IMR-90 (cell line): ENCODE data around the gene ZNF236. TPM values are rescaled to one million over a fixed set of nuclear protein-coding genes. Genes with fewer than 3 reads are reported as not detected.

ENCODE experiments used
- ATAC-seq: fragments of 200-7000 bp; cut with Tn5 transposase; 2 replicates; pipeline ENCODE4 v1.9.1; 2020; ENCODE audit warnings: low read depth, mild to moderate bottlenecking, moderate library complexity
- BruUV-seq: library from RNA; stranded (reverse); fragments of 400-500 nt; replicated peaks from 2 replicates; lab custom pipeline; 2021; lab: Mats Ljungman, UMichigan
- CTCF ChIA-PET: fragments of 300-600 bp; formaldehyde crosslinking; extraction: SDS; loops from one replicate; lab custom pipeline; 2021; ENCODE audit warnings: antibody characterized with exemption; lab: Yijun Ruan, JAX
- POLR2A ChIA-PET: fragments of 300-600 bp; sonication (Branson Sonifier 250); formaldehyde crosslinking; loops from one replicate; lab custom pipeline; 2022; ENCODE audit warnings: antibody characterized with exemption; ENCODE audit not compliant: unreplicated experiment; lab: Charles Lee
- DNase-seq: peaks from one replicate; pipeline ENCODE4 v3.0.0; 2013
- H2AFZ ChIP-seq: replicated peaks from 2 replicates; pipeline ENCODE3; 2013; ENCODE audit warnings: low read length, mild to moderate bottlenecking; ENCODE audit not compliant: poor library complexity
- H2AK5ac ChIP-seq: 2 replicates; pipeline ENCODE4 v1.6.1; 2013; ENCODE audit warnings: low read depth, low read length, inconsistent platforms
- H2AK9ac ChIP-seq: replicated peaks from 2 replicates; pipeline ENCODE3; 2013; ENCODE audit warnings: mild to moderate bottlenecking, low read depth, low read length, moderate library complexity; ENCODE audit not compliant: poor library complexity
- H2BK120ac ChIP-seq: 2 replicates; pipeline ENCODE4 v1.6.1; 2013; ENCODE audit warnings: low read depth, low read length, inconsistent platforms
- H2BK15ac ChIP-seq: 3 replicates; pipeline ENCODE4 v1.6.1; 2013; ENCODE audit warnings: low read depth, low read length, inconsistent platforms
- H2BK20ac ChIP-seq: 2 replicates; pipeline ENCODE4 v1.6.1; 2013; ENCODE audit warnings: low read depth, mild to moderate bottlenecking, inconsistent platforms, low read length, moderate library complexity
- H2BK5ac ChIP-seq: 2 replicates; pipeline ENCODE4 v1.6.1; 2013; ENCODE audit warnings: mild to moderate bottlenecking, low read depth, low read length, inconsistent platforms; ENCODE audit not compliant: poor library complexity, severe bottlenecking
- H3K14ac ChIP-seq: replicated peaks from 2 replicates; pipeline ENCODE4 v1.6.1; 2013; ENCODE audit warnings: low read depth, low read length, inconsistent platforms
- H3K18ac ChIP-seq: 2 replicates; pipeline ENCODE4 v1.6.1; 2013; ENCODE audit warnings: low read depth, low read length, control low read depth
- H3K23ac ChIP-seq: 2 replicates; pipeline ENCODE4 v1.6.1; 2013; ENCODE audit warnings: low read depth, low read length, inconsistent platforms
- H3K27ac ChIP-seq: 2 replicates; pipeline ENCODE4 v1.5.1; 2013; ENCODE audit warnings: mild to moderate bottlenecking, control low read depth, low read length; ENCODE audit not compliant: insufficient read depth
- H3K27me3 ChIP-seq: 2 replicates; pipeline ENCODE4 v1.6.1; 2013; ENCODE audit warnings: low read length; ENCODE audit not compliant: control insufficient read depth, insufficient read depth
- H3K36me3 ChIP-seq: 2 replicates; pipeline ENCODE4 v1.6.1; 2013; ENCODE audit warnings: low read length, mixed read lengths; ENCODE audit not compliant: control insufficient read depth, insufficient read depth
- H3K4ac ChIP-seq: 2 replicates; pipeline ENCODE4 v1.6.1; 2013; ENCODE audit warnings: low read depth, low read length, inconsistent platforms
- H3K4me1 ChIP-seq: 2 replicates; pipeline ENCODE4 v1.6.1; 2013; ENCODE audit warnings: low read length, mixed read lengths; ENCODE audit not compliant: control insufficient read depth, insufficient read depth
- H3K4me2 ChIP-seq: 2 replicates; pipeline ENCODE4 v1.6.1; 2013; ENCODE audit warnings: low read depth, mild to moderate bottlenecking, control low read depth, low read length, moderate library complexity
- H3K4me3 ChIP-seq: 2 replicates; pipeline ENCODE4 v1.5.1; 2013; ENCODE audit warnings: low read depth, mild to moderate bottlenecking, control low read depth, low read length, moderate library complexity; ENCODE audit not compliant: insufficient read depth
- H3K56ac ChIP-seq: 2 replicates; pipeline ENCODE4 v1.6.1; 2013; ENCODE audit warnings: low read length, inconsistent platforms; ENCODE audit not compliant: insufficient read depth; ENCODE audit errors: extremely low read depth
- H3K79me1 ChIP-seq, 2 experiments: 2 replicates each; pipeline ENCODE4 v1.6.1; 2013; ENCODE audit warnings: low read length in 2 of 2, inconsistent platforms in 1 of 2, low read depth in 1 of 2
- H3K9ac ChIP-seq: 2 replicates; pipeline ENCODE4 v1.6.1; 2013; ENCODE audit warnings: low read depth, low read length, control low read depth
- H3K9me1 ChIP-seq: 2 replicates; pipeline ENCODE4 v1.6.1; 2013; ENCODE audit warnings: low read length, inconsistent platforms; ENCODE audit not compliant: insufficient read depth
- H3K9me3 ChIP-seq: 2 replicates; pipeline ENCODE4 v1.6.1; 2013; ENCODE audit warnings: low read length; ENCODE audit not compliant: control insufficient read depth, insufficient read depth
- H4K20me1 ChIP-seq: 2 replicates; pipeline ENCODE4 v1.6.1; 2013; ENCODE audit warnings: low read length, inconsistent platforms; ENCODE audit not compliant: insufficient read depth
- H4K5ac ChIP-seq: 2 replicates; pipeline ENCODE4 v1.6.1; 2013; ENCODE audit warnings: mild to moderate bottlenecking, low read depth, low read length, control low read depth
- H4K8ac ChIP-seq, 2 experiments: 2 replicates each; pipeline ENCODE4 v1.6.1; 2013; ENCODE audit warnings: low read depth in 2 of 2, low read length in 2 of 2, control low read depth in 1 of 2, inconsistent platforms in 1 of 2
- H4K91ac ChIP-seq: 2 replicates; pipeline ENCODE4 v1.6.1; 2013; ENCODE audit warnings: low read depth, low read length, inconsistent platforms; ENCODE audit not compliant: insufficient read depth
- BHLHE40 ChIP-seq: fragments of 150-350 bp; IDR thresholded peaks from 2 replicates; pipeline ENCODE4 v1.6.1; 2016; ENCODE audit warnings: mild to moderate bottlenecking, low read depth, low read length
- CEBPB ChIP-seq: IDR thresholded peaks from 2 replicates; pipeline ENCODE4 v1.6.1; 2012; ENCODE audit warnings: low read depth, low read length, improper control_type of control experiment
- ELK1 ChIP-seq: fragments of 150-350 bp; IDR thresholded peaks from 2 replicates; pipeline ENCODE4 v1.6.1; 2016; ENCODE audit warnings: low read depth, mild to moderate bottlenecking, low read length, moderate library complexity, borderline replicate concordance
- MAFK ChIP-seq: IDR thresholded peaks from 2 replicates; pipeline ENCODE4 v1.6.1; 2012; ENCODE audit warnings: low read depth, low read length, improper control_type of control experiment
- MXI1 ChIP-seq: IDR thresholded peaks from 2 replicates; pipeline ENCODE4 v1.6.1; 2012; ENCODE audit warnings: low read depth, mild to moderate bottlenecking, low read length, moderate library complexity, borderline replicate concordance
- POLR2A ChIP-seq: IDR thresholded peaks from 2 replicates; pipeline ENCODE4 v1.6.1; 2012; ENCODE audit warnings: mild to moderate bottlenecking, low read depth, low read length
- RFX5 ChIP-seq: IDR thresholded peaks from 2 replicates; pipeline ENCODE4 v1.8.0; 2012; ENCODE audit warnings: low read depth, mild to moderate bottlenecking, low read length, moderate library complexity
- SMC3 ChIP-seq: fragments of 150-350 bp; IDR thresholded peaks from 2 replicates; pipeline ENCODE4 v1.6.1; 2016; ENCODE audit warnings: low read depth, mild to moderate bottlenecking, antibody characterized with exemption, low read length, moderate library complexity
- WGBS, 2 experiments: methylation state at CpG; one replicate each; pipeline versions ENCODE4 v1.1.5 to v1.1.7; 2013; ENCODE audit warnings: missing lambda C conversion rate in 2 of 2; ENCODE audit not compliant: insufficient read length in 1 of 2; ENCODE audit errors: extremely low coverage in 2 of 2; 5-methylcytosine and 5-hydroxymethylcytosine counted together
- dilution Hi-C: fragments of 300-500 bp; cut with HindIII; formaldehyde crosslinking; loops from one replicate; pipeline ENCODE4 v1.14.3; 2018; ENCODE audit warnings: low sequenced_read_pairs; ENCODE audit not compliant: unreplicated experiment
- in situ Hi-C: fragments of 300-500 bp; cut with MboI; formaldehyde crosslinking; loops from 3 replicates; pipeline ENCODE4 v1.14.3; 2019; ENCODE audit warnings: low sequenced_read_pairs, inconsistent platforms, mixed read lengths
- intact Hi-C: fragments of 100-400 bp; cut with micrococcal nuclease; formaldehyde crosslinking; loops from 2 replicates; pipeline ENCODE4 v1.10.0; 2022
- polyA plus RNA-seq, 3 experiments: library from polyadenylated mRNA; depleted of rRNA; stranded (reverse); fragments of >200 nt; gene quantifications; 2 replicates each; pipeline ENCODE4 v1.2.3, GENCODE V29; 2012; ENCODE audit warnings: low replicate concordance in 1 of 3
- total RNA-seq: library from RNA; depleted of rRNA; stranded (reverse); fragments of >200 nt; gene quantifications from 2 replicates; pipeline ENCODE4 v1.2.3, GENCODE V29; 2012
- TF ChIP-seq, protein P1 (sequence below): conservative IDR thresholded peaks from 2 replicates; pipeline ENCODE4 v1.5.1; 2012; ENCODE audit warnings: mild to moderate bottlenecking, low read depth, low read length, improper control_type of control experiment

Gene ZNF236
- total and polyA plus RNA-seq, 2 of the 4 experiments (the other 2 are of a cell fraction): 3.6 to 9.7 TPM

DNA sequence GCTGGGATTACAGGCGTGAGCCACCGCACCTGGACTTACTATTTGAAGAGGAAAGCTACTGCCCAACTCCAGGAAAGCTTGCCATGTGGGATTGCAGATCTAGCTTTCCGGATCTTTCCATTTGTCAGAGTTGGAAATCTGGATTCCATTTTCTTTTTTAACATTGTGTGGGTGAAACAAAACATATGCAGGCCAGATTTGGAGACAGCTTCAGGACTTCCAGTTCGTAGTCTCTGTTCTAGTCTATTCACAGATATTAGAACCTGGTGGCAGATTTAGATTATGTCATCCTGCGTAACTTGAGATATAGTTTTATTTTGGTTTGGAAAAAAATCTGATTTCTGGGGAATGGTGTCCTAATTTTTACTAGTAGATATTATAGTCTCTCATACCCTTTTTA is 70.5 kb downstream of the ZNF236 start:
- Histone ChIP-seq H3K27me3 (no peaks in the 10 kb centered on the region), H2AK9ac (no peak overlapping the region), H2BK120ac (no peak overlapping the region), H3K79me1 (no peaks in the 10 kb centered on the region; a peak in 2 of 4 replicates), H4K91ac (no peak overlapping the region), H3K9me1 (peaks cover 10% of the 10 kb centered on the region; the same call in 1 of the 2 replicates), H4K5ac (no peak overlapping the region), H2BK15ac (no peak overlapping the region), H3K4me3 (no peak overlapping the region), H2AFZ (no peak overlapping the region), H3K23ac (no peak overlapping the region), H3K14ac (no peak overlapping the region), H3K9ac (no peak overlapping the region), H3K4ac (no peak overlapping the region), H4K20me1 (no peaks in the 10 kb centered on the region), H2BK5ac (no peak overlapping the region), H2AK5ac (no peak overlapping the region), H3K27ac (no peak overlapping the region), H4K8ac (no peak overlapping the region), H3K4me1 (no peaks in the 10 kb centered on the region), H3K4me2 (no peak overlapping the region), H2BK20ac (no peak overlapping the region), H3K56ac (no peak overlapping the region), H3K9me3 (no peaks in the 10 kb centered on the region), H3K18ac (no peak overlapping the region), H3K36me3 (peaks cover 39% of the 10 kb centered on the region)
- BruUV-seq: no TSS peak
- no peak for DNase-seq
- intact Hi-C loops (no loop called here), dilution Hi-C loops (no loop called here), in situ Hi-C loops (no loop called here)
- CTCF ChIA-PET: no interaction called here
- TF ChIP-seq BHLHE40: no peak
- TF ChIP-seq SMC3: no peak
- TF ChIP-seq RFX5: no peak
- TF ChIP-seq POLR2A: no peak
- TF ChIP-seq MAFK: no peak
- TF ChIP-seq CEBPB: no peak
- TF ChIP-seq MXI1: no peak
- no peak for TF ChIP-seq ELK1
- TF ChIP-seq, protein P1, sequence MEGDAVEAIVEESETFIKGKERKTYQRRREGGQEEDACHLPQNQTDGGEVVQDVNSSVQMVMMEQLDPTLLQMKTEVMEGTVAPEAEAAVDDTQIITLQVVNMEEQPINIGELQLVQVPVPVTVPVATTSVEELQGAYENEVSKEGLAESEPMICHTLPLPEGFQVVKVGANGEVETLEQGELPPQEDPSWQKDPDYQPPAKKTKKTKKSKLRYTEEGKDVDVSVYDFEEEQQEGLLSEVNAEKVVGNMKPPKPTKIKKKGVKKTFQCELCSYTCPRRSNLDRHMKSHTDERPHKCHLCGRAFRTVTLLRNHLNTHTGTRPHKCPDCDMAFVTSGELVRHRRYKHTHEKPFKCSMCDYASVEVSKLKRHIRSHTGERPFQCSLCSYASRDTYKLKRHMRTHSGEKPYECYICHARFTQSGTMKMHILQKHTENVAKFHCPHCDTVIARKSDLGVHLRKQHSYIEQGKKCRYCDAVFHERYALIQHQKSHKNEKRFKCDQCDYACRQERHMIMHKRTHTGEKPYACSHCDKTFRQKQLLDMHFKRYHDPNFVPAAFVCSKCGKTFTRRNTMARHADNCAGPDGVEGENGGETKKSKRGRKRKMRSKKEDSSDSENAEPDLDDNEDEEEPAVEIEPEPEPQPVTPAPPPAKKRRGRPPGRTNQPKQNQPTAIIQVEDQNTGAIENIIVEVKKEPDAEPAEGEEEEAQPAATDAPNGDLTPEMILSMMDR: no peak
- POLR2A ChIA-PET: no interaction called here
- WGBS, 2 experiments: no CpG with 5 or more reads among the region's 5 CpGs
- ATAC-seq: no peak
